HUES64 (cell line): ENCODE measurements around the gene S100A5.
"Not testable (repeated sequence)": the region's sequence is repeated elsewhere in the genome, so short reads cannot be mapped to it uniquely, and the experiment has no call there.

Source experiments
- H3K27ac ChIP-seq: 2 replicates; pipeline ENCODE4 v1.7.0; 2013; ENCODE audit warnings: low read depth, low read length, inconsistent platforms
- H3K27me3 ChIP-seq: 2 replicates; pipeline ENCODE4 v1.6.1; 2013; ENCODE audit warnings: mild to moderate bottlenecking, low read length; ENCODE audit not compliant: insufficient read depth
- H3K36me3 ChIP-seq: 2 replicates; pipeline ENCODE4 v1.6.1; 2013; ENCODE audit warnings: mild to moderate bottlenecking, low read length; ENCODE audit not compliant: insufficient read depth
- H3K4me1 ChIP-seq: 2 replicates; pipeline ENCODE4 v1.6.1; 2013; ENCODE audit warnings: mild to moderate bottlenecking, low read length, moderate library complexity; ENCODE audit not compliant: insufficient read depth
- H3K4me3 ChIP-seq: 2 replicates; pipeline ENCODE4 v1.5.1; 2013; ENCODE audit warnings: mild to moderate bottlenecking, low read length, moderate library complexity
- H3K9ac ChIP-seq: 2 replicates; pipeline ENCODE4 v1.6.1; 2013; ENCODE audit warnings: mild to moderate bottlenecking, low read depth, low read length
- H3K9me3 ChIP-seq: 2 replicates; pipeline ENCODE4 v1.6.1; 2013; ENCODE audit warnings: low read depth, low read length; ENCODE audit not compliant: insufficient read depth
- WGBS: fragments of 150-250, 120-280 bp; methylation state at CpG from one replicate; pipeline ENCODE4 v1.1.7; 2013; ENCODE audit warnings: missing lambda C conversion rate; 5-methylcytosine and 5-hydroxymethylcytosine counted together

Gene S100A5

DNA sequence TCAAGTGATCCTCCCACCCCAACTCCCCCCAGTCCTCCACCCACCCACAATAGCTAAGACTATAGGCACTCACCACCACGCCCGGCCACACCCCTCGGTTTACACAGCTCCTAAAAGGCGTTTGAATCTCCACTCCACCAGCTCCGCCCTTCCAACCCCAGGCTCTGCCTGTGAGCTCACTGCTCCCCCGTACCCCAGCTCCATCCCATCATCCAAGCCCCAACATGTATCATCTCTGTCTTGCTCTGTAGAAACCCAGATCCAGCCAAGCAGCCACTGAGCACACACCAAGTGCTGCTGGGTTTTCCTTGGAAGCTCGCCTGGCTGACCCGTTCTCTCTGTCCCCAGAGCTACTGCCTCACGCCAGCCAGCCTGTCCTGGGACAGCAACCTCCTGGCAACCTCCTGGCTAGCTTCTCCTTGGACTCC is 36.9 kb upstream of the S100A5 start:
- H3K9ac ChIP-seq: no peak overlapping the region
- peaks cover 3% of the 10 kb centered on the region; the same call in 1 of the 2 replicates for H3K9me3 ChIP-seq
- 74% methylated on average over 9 of the region's 9 CpGs for WGBS

GRCh38 chr1:153577138-153577537 is 36.4 kb upstream of the S100A5 start:
- H3K9me3 ChIP-seq: peaks cover 3% of the 10 kb centered on the region; the same call in 1 of the 2 replicates
- no peak overlapping the region for H3K4me3 ChIP-seq
- H3K27ac ChIP-seq: no peak overlapping the region
- H3K9ac ChIP-seq: no peak overlapping the region
- peaks cover 16% of the 10 kb centered on the region; the same call in 1 of the 2 replicates for H3K4me1 ChIP-seq
- H3K36me3 ChIP-seq: no peaks in the 10 kb centered on the region
- WGBS: 75% methylated on average over 4 of the region's 4 CpGs
- H3K27me3 ChIP-seq: no peaks in the 10 kb centered on the region

More for the DNA sequence above, 36.9 kb upstream of the S100A5 start:
- no peak overlapping the region for H3K4me3 ChIP-seq
- no peaks in the 10 kb centered on the region for H3K27me3 ChIP-seq
- H3K27ac ChIP-seq: no peak overlapping the region
- H3K4me1 ChIP-seq: peaks cover 16% of the 10 kb centered on the region; the same call in 1 of the 2 replicates
- H3K36me3 ChIP-seq: no peaks in the 10 kb centered on the region

DNA sequence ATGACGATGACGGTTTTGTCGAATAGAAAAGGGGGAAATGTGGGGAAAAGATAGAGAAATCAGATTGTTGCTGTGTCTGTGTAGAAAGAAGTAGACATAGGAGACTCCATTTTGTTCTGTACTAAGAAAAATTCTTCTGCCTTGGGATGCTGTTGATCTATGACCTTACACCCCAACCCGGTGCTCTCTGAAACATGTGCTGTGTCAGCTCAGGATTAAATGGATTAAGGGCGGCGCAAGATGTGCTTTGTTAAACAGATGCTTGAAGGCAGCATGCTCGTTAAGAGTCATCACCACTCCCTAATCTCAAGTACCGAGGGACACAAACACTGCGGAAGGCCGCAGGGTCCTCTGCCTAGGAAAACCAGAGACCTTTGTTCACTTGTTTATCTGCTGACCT is 34.8 kb upstream of the S100A5 start:
- WGBS: 96% methylated on average over 6 of the region's 10 CpGs
- H3K4me1 ChIP-seq: peaks cover 16% of the 10 kb centered on the region; the same call in 1 of the 2 replicates
- not testable (repeated sequence) for H3K4me3 ChIP-seq, H3K9ac ChIP-seq, H3K27me3 ChIP-seq, H3K36me3 ChIP-seq, H3K9me3 ChIP-seq, H3K27ac ChIP-seq

DNA sequence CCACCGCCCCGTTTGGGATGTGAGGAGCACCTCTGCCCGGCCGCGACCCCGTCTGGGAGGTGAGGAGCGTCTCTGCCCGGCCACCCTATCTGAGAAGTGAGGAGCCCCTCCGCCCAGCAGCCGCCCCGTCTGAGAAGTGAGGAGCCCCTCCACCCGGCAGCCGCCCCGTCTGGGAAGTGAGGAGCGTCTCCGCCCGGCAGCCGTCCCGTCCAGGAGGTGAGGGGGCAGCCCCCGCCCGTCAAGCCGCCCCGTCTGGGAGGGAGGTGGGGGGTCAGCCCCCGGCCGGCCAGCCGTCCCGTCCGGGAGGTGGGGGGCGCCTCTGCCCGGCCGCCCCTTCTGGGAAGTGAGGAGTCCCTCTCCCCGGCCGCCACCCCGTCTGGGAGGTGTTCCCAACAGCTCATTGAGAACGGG is 34.4 kb upstream of the S100A5 start:
- H3K9ac ChIP-seq, H3K27ac ChIP-seq, H3K9me3 ChIP-seq, H3K4me3 ChIP-seq, H3K36me3 ChIP-seq, H3K27me3 ChIP-seq: not testable (repeated sequence)
- WGBS: 92% methylated on average over 35 of the region's 35 CpGs
- peaks cover 16% of the 10 kb centered on the region; the same call in 1 of the 2 replicates for H3K4me1 ChIP-seq

- Histone ChIP-seq H3K4me1 (peaks cover 8% of the 10 kb centered on the region), H3K27me3 (no peaks in the 10 kb centered on the region), H3K4me3 (no peak overlapping the region), H3K27ac (no peak overlapping the region), H3K36me3 (no peaks in the 10 kb centered on the region), H3K9me3 (peaks cover 3% of the 10 kb centered on the region; the same call in 1 of the 2 replicates), H3K9ac (no peak overlapping the region)
- 94% methylated on average over 3 of the region's 3 CpGs for WGBS
Measured at GRCh38 chr1:153573351-153573750, 32.6 kb upstream of the S100A5 start.

- Histone ChIP-seq H3K36me3 (no peaks in the 10 kb centered on the region), H3K4me1 (peaks cover 8% of the 10 kb centered on the region), H3K27ac (no peak overlapping the region), H3K4me3 (no peak overlapping the region), H3K9me3 (peaks cover 3% of the 10 kb centered on the region; the same call in 1 of the 2 replicates), H3K9ac (no peak overlapping the region), H3K27me3 (no peaks in the 10 kb centered on the region)
- WGBS: 48% methylated on average over 3 of the region's 3 CpGs
Measured at GRCh38 chr1:153572569-153573015, 31.9 kb upstream of the S100A5 start.

DNA sequence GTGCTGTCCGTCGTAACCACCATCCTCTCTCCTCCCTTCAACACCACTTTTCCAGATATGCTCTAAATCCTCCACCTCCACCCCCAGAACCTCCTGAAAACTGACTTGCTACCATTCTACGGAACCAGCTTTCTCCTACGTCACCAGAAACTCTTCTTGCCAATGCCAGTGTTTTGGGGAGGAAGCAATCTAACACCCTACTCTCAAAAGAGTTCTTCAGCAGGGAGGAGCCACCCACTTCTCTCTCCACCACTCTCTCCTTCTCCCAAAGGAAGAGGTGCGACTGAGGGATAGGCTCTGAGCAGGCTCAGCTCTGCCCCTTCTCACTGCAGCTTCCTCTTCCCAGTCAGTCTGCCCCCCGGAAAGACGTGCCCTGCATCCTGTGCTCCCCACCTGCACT is 31.0 kb upstream of the S100A5 start:
- peaks cover 3% of the 10 kb centered on the region; the same call in 1 of the 2 replicates for H3K9me3 ChIP-seq
- H3K9ac ChIP-seq: no peak overlapping the region
- H3K27me3 ChIP-seq: no peaks in the 10 kb centered on the region
- H3K4me1 ChIP-seq: peaks cover 16% of the 10 kb centered on the region
- no peaks in the 10 kb centered on the region for H3K36me3 ChIP-seq
- no peak overlapping the region for H3K27ac ChIP-seq
- WGBS: 84% methylated on average over 7 of the region's 7 CpGs
- H3K4me3 ChIP-seq: no peak overlapping the region

- WGBS: 96% methylated on average over 5 of the region's 5 CpGs
- Histone ChIP-seq H3K4me3 (no peak overlapping the region), H3K27ac (no peak overlapping the region), H3K27me3 (no peaks in the 10 kb centered on the region), H3K36me3 (no peaks in the 10 kb centered on the region), H3K9me3 (peaks cover 3% of the 10 kb centered on the region; the same call in 1 of the 2 replicates), H3K9ac (no peak overlapping the region), H3K4me1 (peaks cover 23% of the 10 kb centered on the region)
Measured at GRCh38 chr1:153570874-153571273, 30.1 kb upstream of the S100A5 start.

DNA sequence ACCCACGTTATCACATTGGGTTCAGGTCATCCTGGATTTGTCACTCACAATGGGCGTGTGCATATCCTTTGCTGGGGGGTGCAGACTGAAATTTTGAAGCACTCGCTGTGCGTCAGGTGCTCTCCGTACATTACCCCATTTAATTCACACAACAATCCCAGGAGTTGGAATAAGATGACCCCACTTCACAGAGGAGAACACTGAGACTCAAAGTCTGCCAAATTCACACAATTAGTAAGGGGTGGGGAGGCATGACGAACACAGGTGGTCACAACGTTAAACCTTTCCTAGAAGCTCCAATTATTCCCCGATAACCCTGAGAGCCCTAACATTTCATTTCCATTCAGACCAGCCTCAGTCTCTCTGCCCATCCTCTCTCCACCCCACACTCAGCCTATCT is 28.7 kb upstream of the S100A5 start:
- H3K9ac ChIP-seq: no peak overlapping the region
- peaks cover 31% of the 10 kb centered on the region for H3K4me1 ChIP-seq
- H3K4me3 ChIP-seq: no peak overlapping the region
- H3K36me3 ChIP-seq: no peaks in the 10 kb centered on the region
- no peak overlapping the region for H3K27ac ChIP-seq
- 96% methylated on average over 8 of the region's 8 CpGs for WGBS
- H3K9me3 ChIP-seq: peaks cover 3% of the 10 kb centered on the region; the same call in 1 of the 2 replicates
- H3K27me3 ChIP-seq: no peaks in the 10 kb centered on the region

DNA sequence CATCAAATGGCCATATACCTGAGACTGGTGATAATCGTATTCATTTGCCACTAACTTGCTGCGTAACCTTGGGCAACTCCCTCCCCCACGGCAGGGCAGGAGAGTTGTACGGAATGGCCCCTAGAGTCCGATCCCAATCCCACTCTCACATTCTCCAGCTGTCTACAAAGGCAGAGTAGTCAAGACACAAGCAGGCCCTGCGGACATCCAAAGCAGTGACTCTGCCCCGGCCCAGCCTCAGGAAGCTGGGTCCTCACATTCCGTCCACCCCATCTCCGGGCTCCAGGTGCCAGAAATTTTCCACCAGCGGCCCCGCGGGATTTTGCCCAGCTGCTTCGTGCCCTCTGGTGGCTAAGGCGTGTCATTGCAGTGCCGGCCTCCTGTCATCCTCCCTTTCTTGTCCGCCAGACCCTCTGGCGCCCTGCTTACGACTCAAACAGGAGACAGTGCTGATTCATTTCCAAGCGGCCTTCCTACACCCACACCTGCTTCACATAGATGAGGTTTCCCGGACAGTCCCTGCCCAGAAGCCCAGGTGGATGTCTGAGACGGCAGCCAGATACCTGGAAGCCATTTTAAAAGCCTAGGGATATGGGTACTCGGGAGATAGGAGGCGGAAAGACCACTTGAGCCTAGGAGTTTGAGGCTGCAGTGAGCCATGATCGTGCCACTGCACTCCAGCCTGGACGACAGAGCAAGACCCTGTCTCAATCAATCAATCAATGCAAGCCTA is 27.8 kb upstream of the S100A5 start:
- H3K9ac ChIP-seq: peak overlapping the region; percentile 9; the same call in 1 of the 2 replicates
- H3K4me3 ChIP-seq: peak overlapping the region; percentile 15
- peak overlapping the region; percentile 0; the same call in 1 of the 2 replicates for H3K27ac ChIP-seq
- no peaks in the 10 kb centered on the region for H3K27me3 ChIP-seq
- WGBS: 22% methylated on average over 25 of the region's 25 CpGs
- no peaks in the 10 kb centered on the region for H3K9me3 ChIP-seq
- no peaks in the 10 kb centered on the region for H3K36me3 ChIP-seq
- peaks cover 31% of the 10 kb centered on the region for H3K4me1 ChIP-seq

DNA sequence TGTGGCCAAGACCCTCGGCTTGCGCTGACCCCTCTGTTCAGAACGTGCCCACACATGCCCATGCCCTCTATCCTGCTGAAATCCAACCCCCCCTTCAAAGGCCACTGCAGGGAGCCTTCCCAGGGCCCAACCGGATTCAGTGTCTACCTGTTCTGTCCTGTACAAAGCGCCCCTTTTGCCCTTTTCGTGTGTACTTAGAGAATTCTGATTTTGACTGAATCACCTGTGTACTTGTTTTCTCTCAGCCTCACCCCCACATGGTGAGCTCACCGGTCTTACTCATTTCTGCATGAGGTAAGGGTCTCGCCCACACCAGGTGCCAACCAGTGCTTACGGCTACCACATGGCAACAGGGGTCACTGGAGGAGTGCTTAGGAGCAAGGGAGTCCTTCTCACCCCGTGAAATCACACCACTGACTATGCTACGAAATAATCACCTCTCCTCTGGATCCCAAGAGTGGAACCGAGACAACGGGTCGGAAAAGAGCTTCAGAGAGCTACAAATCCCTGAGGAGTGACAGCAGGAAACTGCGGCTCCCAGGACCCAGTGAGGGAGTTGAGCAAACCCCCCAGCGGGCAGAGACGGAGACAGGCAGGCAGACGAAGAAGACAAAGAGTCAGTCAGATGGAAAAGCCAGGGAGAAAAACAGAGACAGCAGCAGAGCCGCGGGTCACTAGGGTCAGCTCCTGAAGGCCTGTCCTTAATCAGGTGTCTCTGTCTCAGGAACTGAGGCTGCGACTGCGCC is 27.1 kb upstream of the S100A5 start:
- H3K9me3 ChIP-seq: no peaks in the 10 kb centered on the region
- H3K27me3 ChIP-seq: no peaks in the 10 kb centered on the region
- H3K36me3 ChIP-seq: no peaks in the 10 kb centered on the region
- peak overlapping the region; percentile 15 for H3K4me3 ChIP-seq
- peak overlapping the region; percentile 0; the same call in 1 of the 2 replicates for H3K27ac ChIP-seq
- H3K4me1 ChIP-seq: peaks cover 31% of the 10 kb centered on the region
- H3K9ac ChIP-seq: peak overlapping the region; percentile 9; the same call in 1 of the 2 replicates
- 66% methylated on average over 22 of the region's 22 CpGs for WGBS
